Motor neuron (in vitro differentiated cells): ENCODE results near the gene ST6GALNAC2. TPM values are rescaled to one million over a fixed set of nuclear protein-coding genes. Genes with fewer than 3 reads are reported as not detected.

Experiments used
- ATAC-seq, 8 experiments: fragments of 200-7000 bp; cut with Tn5 transposase; replicated peaks in 6 of 8; 2 replicates each; pipeline ENCODE4 v1.8.0; 2021; ENCODE audit warnings: mild to moderate bottlenecking in 8 of 8, moderate library complexity in 8 of 8
- H3K27ac ChIP-seq, 2 donors: fragments of 250-450 bp; sonication (Bioruptor Pico); 2 replicates each; pipeline ENCODE4 v1.9.0; 2021; ENCODE audit warnings: antibody characterized with exemption in 2 of 2, mild to moderate bottlenecking in 2 of 2, moderate library complexity in 1 of 2
- H3K4me1 ChIP-seq, 2 donors: fragments of 250-450 bp; sonication (Bioruptor Pico); replicated peaks in 1 of 2; 2 replicates each; pipeline ENCODE4 v1.6.1; 2021; ENCODE audit warnings: antibody characterized with exemption in 2 of 2, mild to moderate bottlenecking in 2 of 2, moderate library complexity in 1 of 2
- H3K4me3 ChIP-seq, 5 donors: fragments of 250-450 bp; sonication (Bioruptor Pico); 2 replicates each; pipeline ENCODE4 v1.9.0; 2021; ENCODE audit warnings: antibody characterized with exemption in 5 of 5, mild to moderate bottlenecking in 5 of 5, moderate library complexity in 4 of 5
- WGBS, 10 experiments: fragments of 450-650 bp; shearing (Covaris generic); methylation state at CpG; one replicate each; pipeline ENCODE4 v1.0.0; 2022; 5-methylcytosine and 5-hydroxymethylcytosine counted together
- in situ Hi-C, 9 experiments: fragments of 400-800 bp; cut with MboI; loops; one replicate each; pipeline ENCODE4 v1.15.0; 2021; ENCODE audit warnings: low sequenced_read_pairs in 9 of 9, low pct_unique_long_range_greater_than_20kb in 2 of 9; ENCODE audit not compliant: unreplicated experiment in 9 of 9
- total RNA-seq, 8 experiments: library from RNA; unstranded; fragments of 300-600 nt; gene quantifications; 2 replicates each; pipeline versions ENCODE4 v1.2.3 to v1.2.4, GENCODE V29; 2022

The ST6GALNAC2 gene
- total RNA-seq, 8 experiments from 2014 or later = 0.36 to 22.2 (median 1.3) TPM; not detected in 3

DNA sequence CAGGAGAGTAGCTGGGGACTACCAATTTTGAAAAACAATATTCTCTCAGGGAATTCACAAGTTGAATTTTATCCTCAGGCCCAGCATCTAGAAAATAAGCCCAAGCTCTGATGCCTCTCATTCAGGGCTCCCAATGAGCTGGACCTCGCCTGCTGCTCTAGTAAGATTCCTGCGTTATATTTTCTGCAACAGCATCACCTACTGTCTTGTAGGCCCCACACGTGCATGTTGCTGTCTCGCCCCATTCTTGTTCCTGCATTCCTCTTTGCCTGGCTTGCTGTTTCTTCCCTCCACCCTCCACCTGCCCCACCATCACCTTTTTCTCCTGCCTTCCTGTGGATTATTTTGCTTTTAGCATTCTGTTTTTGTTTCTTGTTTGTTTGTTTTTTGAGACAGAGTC, 8.3 kb upstream of the ST6GALNAC2 start:
- peaks cover 7 to 12% of the 10 kb centered on the region in 2 donors for H3K4me1 ChIP-seq
- no peak overlapping the region for H3K4me3 ChIP-seq
- peak in 7 of 8 experiments; percentile 16 to 51 (median 28) for ATAC-seq
- in situ Hi-C loops = no loop called here
- 55 to 100% (median 88%) methylated on average over 1 to 4 of the region's 4 CpGs for WGBS, 10 experiments
- no peak overlapping the region for H3K27ac ChIP-seq

DNA sequence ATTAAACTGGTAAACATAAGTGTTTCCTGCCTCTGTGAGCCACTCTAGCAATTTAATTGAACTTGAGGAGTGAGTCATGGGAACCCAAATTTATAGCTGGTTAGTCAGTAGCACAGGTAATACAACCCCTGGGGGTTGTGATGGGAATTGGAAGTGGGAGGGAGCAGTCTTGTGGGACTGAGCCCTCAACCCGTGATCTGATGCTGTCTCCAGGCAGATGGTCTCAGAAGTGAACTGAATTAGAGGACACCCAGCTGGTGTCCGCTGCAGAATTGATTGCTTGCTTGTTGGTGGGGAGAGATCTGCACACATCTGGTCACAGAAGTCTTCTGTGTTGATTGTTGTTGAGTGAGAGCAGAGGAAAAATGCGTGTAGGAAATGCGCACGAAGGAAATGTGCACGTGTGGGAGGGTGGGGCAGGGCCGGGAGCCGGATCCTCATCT, 7.7 kb upstream of the ST6GALNAC2 start:
- H3K27ac ChIP-seq = peak overlapping the region in 1 of 2 donors; percentile 50
- peaks cover 7 to 12% of the 10 kb centered on the region in 2 donors for H3K4me1 ChIP-seq
- peak; percentile 61 to 96 (median 80) for ATAC-seq
- H3K4me3 ChIP-seq = no peak overlapping the region
- WGBS, 10 experiments = 0 to 90% (median 60%) methylated on average over 1 to 5 of the region's 8 CpGs; no CpG with 5 or more reads in 3 of the 10 experiments
- in situ Hi-C loops = no loop called here

DNA sequence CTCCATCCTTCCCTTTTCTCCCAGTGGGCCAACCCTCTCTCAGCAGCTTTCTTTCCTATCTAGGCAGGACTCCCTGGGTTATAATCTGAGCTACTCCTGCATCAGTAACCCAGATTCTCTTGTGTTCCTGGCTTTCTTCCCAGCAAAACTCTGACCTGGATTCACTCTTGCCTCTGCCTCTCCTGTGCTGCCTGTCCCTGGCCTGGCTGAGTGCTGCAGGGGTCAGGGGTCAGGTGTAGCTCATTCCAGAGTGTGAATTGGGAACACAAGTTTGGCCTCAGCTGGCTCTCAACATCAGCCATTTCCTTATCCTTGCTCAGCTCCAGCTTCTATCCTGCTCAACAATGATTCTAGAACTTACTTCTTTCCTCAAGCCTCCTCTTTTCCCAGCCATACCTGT, 2.5 kb upstream of the ST6GALNAC2 start:
- in situ Hi-C loops = no loop called here
- H3K4me1 ChIP-seq = peaks cover 7 to 8% of the 10 kb centered on the region in 2 donors
- no peak for ATAC-seq
- no peak overlapping the region for H3K4me3 ChIP-seq
- no peak overlapping the region for H3K27ac ChIP-seq

DNA sequence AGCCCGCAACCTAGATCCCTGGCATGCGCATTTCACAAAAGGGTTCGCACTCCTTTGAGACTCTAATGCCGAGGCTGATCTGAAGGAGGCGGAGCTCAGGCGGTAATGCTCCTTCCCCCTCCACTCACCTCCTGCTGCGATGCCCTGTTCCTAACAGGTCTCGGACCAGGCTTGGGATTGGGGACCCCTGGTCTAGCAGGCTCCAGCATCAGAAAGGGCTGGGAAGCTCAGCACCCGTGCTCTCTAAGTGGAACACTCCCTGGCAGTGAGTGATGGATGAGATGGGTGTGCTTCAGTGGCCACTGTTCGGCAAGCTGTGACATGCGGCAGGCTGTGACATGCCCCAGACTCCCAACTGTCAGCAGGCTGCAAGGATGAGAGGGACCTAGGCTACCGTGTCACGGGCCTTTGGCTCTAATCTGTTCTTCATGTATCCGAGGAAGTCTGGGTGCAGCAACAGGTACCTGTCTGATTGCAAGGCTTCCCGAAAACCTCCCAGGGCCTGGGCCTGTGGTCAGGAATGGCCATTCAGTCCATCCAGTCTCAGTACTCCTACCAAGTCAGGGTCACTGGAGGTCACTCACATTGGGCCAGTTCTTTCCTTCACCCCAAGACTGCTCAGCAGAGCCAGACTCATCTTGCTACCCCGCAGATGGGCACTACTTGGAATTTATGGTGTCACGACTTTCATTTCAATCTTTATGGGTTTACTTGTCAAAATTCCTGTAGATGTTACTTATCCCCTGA, 1.3 kb upstream of the ST6GALNAC2 start:
- ATAC-seq = peak in 3 of 8 experiments; percentile 45 to 83 (median 78)
- Histone ChIP-seq H3K27ac (no peak overlapping the region), H3K4me3 (no peak overlapping the region), H3K4me1 (peaks cover 5 to 6% of the 10 kb centered on the region in 2 donors)
- in situ Hi-C loops = no loop called here
- 35 to 100% (median 85%) methylated on average over 1 to 4 of the region's 17 CpGs; no CpG with 5 or more reads in 3 of the 10 experiments for WGBS, 10 experiments

DNA sequence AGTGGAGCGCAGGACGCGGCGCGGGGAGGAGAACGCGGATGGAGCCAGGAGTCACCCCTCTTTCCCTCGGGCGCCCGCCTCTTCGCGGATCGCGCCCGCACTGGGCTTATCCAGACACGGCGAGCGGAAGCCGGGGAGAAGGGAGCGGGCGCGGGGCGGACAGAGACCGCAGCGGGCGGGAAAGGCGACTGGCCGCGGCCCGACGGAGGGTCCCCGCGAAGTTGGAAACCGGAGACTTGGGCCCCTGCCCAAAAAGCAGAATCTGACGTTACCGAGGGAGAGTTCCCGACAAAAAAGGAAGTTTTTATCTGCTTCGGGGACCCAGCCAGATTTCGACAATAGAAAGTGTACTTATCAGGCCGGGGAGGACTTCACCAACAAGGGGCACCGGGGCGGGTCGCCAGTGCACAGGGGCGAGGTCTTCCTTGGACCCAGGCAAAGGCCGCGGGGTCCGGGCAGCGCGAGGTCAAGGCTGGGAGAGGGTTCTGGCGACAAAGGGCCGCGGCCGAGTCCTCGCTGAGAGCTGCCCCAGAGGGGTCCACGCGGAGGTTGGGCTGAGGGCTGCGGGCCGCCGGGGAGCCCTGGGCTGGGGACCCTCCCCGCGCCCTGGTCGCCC, 519 bp downstream of the ST6GALNAC2 start:
- Histone ChIP-seq H3K4me3 (peak overlapping the region; percentile 6 to 30 (median 15)), H3K27ac (no peak overlapping the region), H3K4me1 (peaks cover 5 to 6% of the 10 kb centered on the region in 2 donors)
- in situ Hi-C loops = no loop called here
- WGBS, 10 experiments = 0 to 13% (median 0%) methylated on average over 2 to 21 of the region's 62 CpGs; no CpG with 5 or more reads in 5 of the 10 experiments
- peak in 2 of 8 experiments; percentile 8 to 10 for ATAC-seq

DNA sequence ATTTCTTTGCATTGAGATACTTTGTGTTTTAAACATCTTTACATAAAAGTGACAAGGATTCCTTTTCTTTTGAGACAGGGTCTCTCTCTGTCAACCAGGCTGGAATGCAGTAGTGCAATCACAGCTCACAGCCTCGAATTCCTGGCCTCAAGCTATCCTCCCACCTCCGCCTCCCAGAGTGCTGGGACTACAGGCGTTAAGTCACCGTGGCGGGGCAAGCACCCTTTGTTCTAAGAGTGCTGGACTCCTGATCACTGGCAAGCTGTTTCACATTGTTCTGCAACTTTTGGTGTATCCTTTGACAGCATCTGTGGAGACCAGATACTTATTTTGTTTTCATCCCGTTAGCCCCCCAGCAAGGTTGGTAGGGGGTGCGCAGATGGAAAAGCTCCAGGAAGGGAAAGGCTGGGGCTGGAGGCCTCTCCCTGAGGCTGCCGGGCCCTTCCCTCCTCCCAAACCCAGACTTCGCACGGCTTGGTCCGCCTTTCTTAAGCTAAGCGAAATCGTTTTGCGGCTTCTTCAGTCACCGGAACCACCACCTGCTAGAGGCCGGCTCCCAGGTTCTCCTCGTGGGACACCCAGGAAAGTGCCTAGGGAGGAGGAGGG, 1.1 kb downstream of the ST6GALNAC2 start:
- WGBS, 10 experiments = 12 to 56% (median 33%) methylated on average over 1 to 7 of the region's 17 CpGs; no CpG with 5 or more reads in 1 of the 10 experiments
- H3K27ac ChIP-seq = no peak overlapping the region
- no peak overlapping the region for H3K4me3 ChIP-seq
- no peak for ATAC-seq
- in situ Hi-C loops = no loop called here
- peaks cover 5 to 6% of the 10 kb centered on the region in 2 donors for H3K4me1 ChIP-seq

DNA sequence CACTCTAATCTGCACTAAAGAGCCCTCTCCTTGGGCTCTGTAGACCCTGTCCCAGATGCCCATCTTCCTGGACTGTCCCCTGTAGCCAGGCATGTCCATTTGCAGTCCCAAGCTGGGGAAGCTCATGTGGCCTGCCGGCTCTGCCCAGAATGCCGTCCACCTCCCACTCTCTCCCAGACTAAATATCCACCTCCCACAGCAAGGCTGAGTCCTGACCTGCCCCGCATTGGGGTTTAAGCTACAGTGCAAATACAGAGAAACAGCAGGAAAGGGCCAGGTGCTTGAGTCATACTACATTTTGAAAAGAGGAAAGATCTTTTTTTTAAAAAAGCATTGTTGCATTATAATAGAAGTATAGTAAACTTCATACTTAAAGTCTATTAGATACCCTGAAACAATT, 3.0 kb downstream of the ST6GALNAC2 start:
- 17 to 80% (median 62%) methylated on average over 1 to 3 of the region's 3 CpGs; no CpG with 5 or more reads in 4 of the 10 experiments for WGBS, 10 experiments
- in situ Hi-C loops = no loop called here
- H3K4me1 ChIP-seq = peaks cover 5 to 6% of the 10 kb centered on the region in 2 donors
- ATAC-seq = no peak
- H3K27ac ChIP-seq = no peak overlapping the region
- H3K4me3 ChIP-seq = no peak overlapping the region

DNA sequence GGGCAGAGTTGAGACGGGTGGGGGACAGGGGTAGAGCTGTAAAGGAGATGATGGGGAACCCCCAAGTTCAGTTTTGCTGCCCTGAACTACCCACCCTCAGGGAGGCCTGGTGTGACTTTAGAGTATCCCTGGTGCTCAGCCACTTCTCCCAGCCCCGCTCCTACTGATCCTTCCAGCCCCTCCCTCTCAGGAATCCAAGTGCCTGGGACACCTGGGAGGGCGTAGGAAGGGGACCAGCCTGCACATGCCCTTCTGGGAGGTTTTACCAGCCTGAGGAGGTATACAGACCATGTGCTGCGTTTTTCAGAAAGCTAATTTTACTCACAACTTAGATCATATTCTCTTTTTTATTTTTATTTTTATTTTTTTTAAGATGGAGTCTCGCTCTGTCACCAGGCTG, 4.1 kb downstream of the ST6GALNAC2 start:
- WGBS, 10 experiments = 70 to 100% (median 81%) methylated on average over 1 to 2 of the region's 5 CpGs; no CpG with 5 or more reads in 4 of the 10 experiments
- Histone ChIP-seq H3K4me1 (no peaks in the 10 kb centered on the region), H3K4me3 (no peak overlapping the region), H3K27ac (no peak overlapping the region)
- ATAC-seq = no peak
- in situ Hi-C loops = no loop called here

DNA sequence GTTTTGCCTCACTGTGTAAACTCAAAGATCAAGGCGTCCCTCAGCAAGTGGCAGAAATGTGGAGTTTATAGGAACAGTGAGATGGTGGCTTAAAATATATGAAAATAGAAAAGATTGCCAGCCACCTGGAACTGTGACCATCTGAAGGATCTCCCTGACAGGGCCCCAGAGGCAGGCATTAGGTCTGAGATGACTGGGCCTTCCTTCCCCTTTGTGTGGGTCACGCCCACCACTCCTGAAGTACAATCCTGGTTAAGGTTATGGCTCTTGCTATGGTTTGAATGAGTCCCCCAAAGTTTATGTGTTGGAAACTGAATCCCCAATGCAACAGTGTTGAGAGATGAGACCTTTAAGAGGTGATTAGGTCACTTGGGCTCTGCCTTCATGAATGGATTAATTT, 6.4 kb downstream of the ST6GALNAC2 start:
- no peaks in the 10 kb centered on the region for H3K4me1 ChIP-seq
- no peak overlapping the region for H3K27ac ChIP-seq
- no peak for ATAC-seq
- H3K4me3 ChIP-seq = no peak overlapping the region
- in situ Hi-C loops = no loop called here
- WGBS, 10 experiments = 94 to 100% (median 100%) methylated on average over 1 to 2 of the region's 2 CpGs; no CpG with 5 or more reads in 5 of the 10 experiments

DNA sequence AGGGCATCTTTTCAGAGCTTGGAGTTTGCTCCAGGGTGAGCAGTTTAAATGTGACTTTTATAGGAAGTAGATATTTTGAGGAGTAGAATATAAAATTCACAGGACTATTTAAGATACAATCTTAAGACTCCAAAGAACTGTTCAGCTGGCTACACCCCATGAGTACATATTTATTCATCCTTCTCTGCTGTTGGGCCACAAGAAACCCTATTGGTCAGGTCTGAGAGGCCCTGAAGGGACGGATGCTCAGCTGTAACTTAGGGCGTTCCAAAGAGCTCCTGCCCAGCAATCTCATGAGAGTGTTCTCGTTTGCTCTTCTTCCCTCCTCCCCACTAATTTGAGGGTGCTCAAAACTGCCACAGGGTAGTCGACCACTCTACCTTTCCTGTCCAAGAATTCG, 7.3 kb downstream of the ST6GALNAC2 start:
- in situ Hi-C loops = no loop called here
- peak in 4 of 8 experiments; percentile 62 to 99 (median 97) for ATAC-seq
- WGBS, 10 experiments = 34 to 100% (median 62%) methylated on average over 1 to 5 of the region's 5 CpGs; no CpG with 5 or more reads in 2 of the 10 experiments

DNA sequence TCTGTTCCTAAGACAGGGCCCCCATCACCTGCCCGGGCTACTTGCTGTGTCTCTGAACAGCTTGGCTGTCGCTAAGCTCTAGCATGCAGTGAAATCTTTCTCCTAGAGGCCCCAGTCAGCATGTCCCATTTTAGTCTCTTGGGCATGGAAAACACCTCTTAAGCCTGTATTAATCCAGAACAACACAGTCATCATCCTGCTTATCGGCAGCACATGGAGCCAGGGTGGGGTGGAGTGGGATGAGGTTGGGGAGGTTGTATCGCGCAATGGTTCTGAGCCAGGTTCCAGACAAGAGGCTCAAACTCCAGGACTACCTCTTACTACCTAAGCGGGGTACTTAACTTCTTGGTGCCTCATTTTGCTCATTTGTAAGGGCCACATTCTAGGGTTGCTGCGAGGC, 7.8 kb downstream of the ST6GALNAC2 start:
- H3K4me1 ChIP-seq = no peaks in the 10 kb centered on the region
- in situ Hi-C loops = no loop called here
- ATAC-seq = peak in 2 of 8 experiments; percentile 10 to 16
- H3K27ac ChIP-seq = no peak overlapping the region
- WGBS, 10 experiments = 83 to 100% (median 100%) methylated on average over 1 to 3 of the region's 7 CpGs; no CpG with 5 or more reads in 3 of the 10 experiments
- no peak overlapping the region for H3K4me3 ChIP-seq

More for the DNA sequence above, 7.3 kb downstream of the ST6GALNAC2 start:
- Histone ChIP-seq H3K4me1 (no peaks in the 10 kb centered on the region), H3K4me3 (no peak overlapping the region), H3K27ac (no peak overlapping the region)

DNA sequence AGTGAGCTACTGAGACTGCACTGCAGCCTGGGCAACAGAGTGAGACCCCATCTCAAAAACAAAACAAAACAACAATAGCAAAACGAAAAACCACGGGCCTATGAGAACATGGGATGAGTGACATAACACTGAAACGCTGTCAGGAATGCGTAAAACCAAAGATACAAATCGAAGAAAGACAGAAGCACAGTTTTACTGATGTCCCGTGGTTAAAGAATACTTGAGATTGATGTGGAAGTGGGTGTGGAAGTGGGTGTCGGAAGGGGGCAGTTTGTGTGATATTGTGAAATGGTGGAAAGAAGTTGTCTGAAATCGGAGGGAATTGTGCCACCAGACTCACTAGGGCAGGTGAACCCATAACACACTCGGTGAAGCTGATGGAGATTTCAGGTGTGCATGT, 9.5 kb downstream of the ST6GALNAC2 start:
- H3K27ac ChIP-seq = no peak overlapping the region
- 71 to 95% (median 90%) methylated on average over 2 to 9 of the region's 9 CpGs; no CpG with 5 or more reads in 2 of the 10 experiments for WGBS, 10 experiments

DNA sequence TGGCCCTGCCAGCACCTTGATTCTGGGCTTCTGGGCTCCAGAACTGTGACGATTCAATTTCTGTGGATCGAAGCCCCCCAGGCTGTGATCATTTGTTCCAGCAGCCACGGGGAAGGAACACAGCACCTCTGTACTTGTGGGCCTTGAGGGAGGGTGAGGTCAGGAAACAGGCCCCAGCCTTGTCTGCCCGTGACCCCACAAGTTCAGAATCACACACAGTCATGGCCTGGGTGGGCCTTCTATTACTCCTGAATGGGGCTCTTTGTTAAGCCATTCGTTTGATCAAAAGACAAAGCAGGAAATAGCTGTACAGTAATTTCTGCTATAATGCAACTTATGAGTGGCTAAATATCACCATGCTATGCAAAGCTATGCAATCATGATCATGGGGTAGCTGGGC, 10.1 kb downstream of the ST6GALNAC2 start:
- Histone ChIP-seq H3K4me1 (no peaks in the 10 kb centered on the region), H3K27ac (no peak overlapping the region), H3K4me3 (no peak overlapping the region)
- no peak for ATAC-seq
- in situ Hi-C loops = no loop called here
- WGBS, 10 experiments = 60 to 100% (median 80%) methylated on average over 1 to 3 of the region's 5 CpGs; no CpG with 5 or more reads in 5 of the 10 experiments

More for the DNA sequence above, 9.5 kb downstream of the ST6GALNAC2 start:
- Histone ChIP-seq H3K4me1 (no peaks in the 10 kb centered on the region), H3K4me3 (no peak overlapping the region)
- ATAC-seq = no peak
- in situ Hi-C loops = no loop called here
